Liver (tissue), 9 donors: ENCODE results near the gene RBM33. TPM values are rescaled to one million over a fixed set of nuclear protein-coding genes. Genes with fewer than 3 reads are reported as not detected.

Experiments
- DNase-seq: peaks from one replicate; pipeline ENCODE4 v3.0.0-alpha.2; 2017; ENCODE audit warnings: low spot score
- H3K27ac ChIP-seq, 2 donors: one replicate each; pipeline ENCODE4 v1.7.0; 2013; ENCODE audit warnings: inconsistent platforms in 2 of 2, low read length in 2 of 2, control low read depth in 1 of 2, low read depth in 1 of 2, mild to moderate bottlenecking in 1 of 2
- H3K27me3 ChIP-seq, 4 donors: one replicate each; pipeline versions ENCODE4 v1.6.1 to v1.7.0; 2013; ENCODE audit warnings: low read length in 3 of 4, inconsistent platforms in 1 of 4, mild to moderate bottlenecking in 1 of 4, moderate library complexity in 1 of 4; ENCODE audit not compliant: control insufficient read depth in 4 of 4, insufficient read depth in 4 of 4
- H3K36me3 ChIP-seq, 4 donors: one replicate each; pipeline versions ENCODE4 v1.6.1 to v1.7.0; 2013; ENCODE audit warnings: low read length in 3 of 4, mild to moderate bottlenecking in 3 of 4, low read depth in 1 of 4, moderate library complexity in 1 of 4; ENCODE audit not compliant: control insufficient read depth in 4 of 4, insufficient read depth in 3 of 4
- H3K4me1 ChIP-seq, 4 donors: one replicate each; pipeline versions ENCODE4 v1.6.1 to v1.7.0; 2013; ENCODE audit warnings: low read length in 3 of 4, mild to moderate bottlenecking in 3 of 4, moderate library complexity in 1 of 4; ENCODE audit not compliant: control insufficient read depth in 4 of 4, insufficient read depth in 4 of 4
- H3K4me3 ChIP-seq, 3 donors: one replicate each; pipeline versions ENCODE4 v1.6.1 to v1.7.0; 2013; ENCODE audit warnings: low read length in 3 of 3, control low read depth in 1 of 3, low read depth in 1 of 3, mild to moderate bottlenecking in 1 of 3
- H3K9ac ChIP-seq, 2 donors: one replicate each; pipeline ENCODE4 v1.7.0; 2013; ENCODE audit warnings: low read length in 2 of 2, mild to moderate bottlenecking in 2 of 2, moderate library complexity in 2 of 2, control low read depth in 1 of 2, low read depth in 1 of 2
- H3K9me3 ChIP-seq, 4 donors: one replicate each; pipeline versions ENCODE4 v1.6.1 to v1.7.0; 2013; ENCODE audit warnings: low read length in 3 of 4; ENCODE audit not compliant: control insufficient read depth in 4 of 4
- CTCF ChIP-seq: fragments of 150-350 bp; IDR thresholded peaks from 2 replicates; pipeline ENCODE4 v1.5.1; 2017; ENCODE audit warnings: improper control_type of control experiment, low read depth, low read length; ENCODE audit not compliant: missing input control
- EGR1 ChIP-seq, 2 donors: IDR thresholded peaks; 2 replicates each; pipeline ENCODE4 v1.6.1; 2016 to 2018; ENCODE audit warnings: antibody characterized with exemption in 2 of 2, low read depth in 2 of 2
- FOXA1 ChIP-seq: IDR thresholded peaks from 2 replicates; pipeline ENCODE4 v1.6.1; 2016; ENCODE audit warnings: antibody characterized with exemption
- FOXA2 ChIP-seq: IDR thresholded peaks from 2 replicates; pipeline ENCODE4 v1.6.1; 2016; ENCODE audit warnings: antibody characterized with exemption
- GABPA ChIP-seq, 2 donors: IDR thresholded peaks in 1 of 2; conservative IDR thresholded peaks in 1 of 2; 2 replicates each; pipeline ENCODE4 v1.6.1; 2016; ENCODE audit warnings: antibody characterized with exemption in 2 of 2, mild to moderate bottlenecking in 1 of 2, moderate library complexity in 1 of 2
- HNF4A ChIP-seq, 2 donors: conservative IDR thresholded peaks; 2 replicates each; pipeline ENCODE4 v1.6.1; 2016; ENCODE audit warnings: antibody characterized with exemption in 2 of 2, mild to moderate bottlenecking in 2 of 2
- HNF4G ChIP-seq: IDR thresholded peaks from 2 replicates; pipeline ENCODE4 v1.6.1; 2016; ENCODE audit warnings: antibody characterized with exemption
- JUND ChIP-seq, 2 donors: IDR thresholded peaks; 2 replicates each; pipeline ENCODE4 v1.6.1; 2016; ENCODE audit warnings: antibody characterized with exemption in 2 of 2
- NR2F2 ChIP-seq: IDR thresholded peaks from 2 replicates; pipeline ENCODE4 v1.6.1; 2016; ENCODE audit warnings: antibody characterized with exemption
- RAD21 ChIP-seq, 2 donors: IDR thresholded peaks; 2 replicates each; pipeline ENCODE4 v1.6.1; 2016; ENCODE audit warnings: antibody characterized with exemption in 2 of 2, mild to moderate bottlenecking in 2 of 2
- RXRA ChIP-seq, 2 donors: IDR thresholded peaks; 2 replicates each; pipeline ENCODE4 v1.6.1; 2017 to 2018; ENCODE audit warnings: antibody characterized with exemption in 2 of 2, mild to moderate bottlenecking in 1 of 2
- TAF1 ChIP-seq: conservative IDR thresholded peaks from 2 replicates; pipeline ENCODE4 v1.6.1; 2016; ENCODE audit warnings: antibody characterized with exemption, mild to moderate bottlenecking
- YY1 ChIP-seq: IDR thresholded peaks from 2 replicates; pipeline ENCODE4 v1.6.1; 2016; ENCODE audit warnings: antibody characterized with exemption, mild to moderate bottlenecking
- WGBS: extraction: QIAGEN DNeasy Blood & Tissue Kit; methylation state at CpG from one replicate; pipeline ENCODE4 v1.1.7; 2013; 5-methylcytosine and 5-hydroxymethylcytosine counted together
- polyA plus RNA-seq, 2 donors: library from polyadenylated mRNA; stranded (reverse) in 1 of 2; unstranded in 1 of 2; fragments of 200-250 nt in 1 of 2; fragments of >200 nt in 1 of 2; fragmentation: Nextera tagmentation in 1 of 2; extraction: Ambion mirVana in 1 of 2; gene quantifications; one replicate each; pipeline versions ENCODE4 v1.2.1 to v1.2.3, GENCODE V29; 2013 to 2015
- total RNA-seq, 2 donors: library from RNA; depleted of rRNA; stranded (reverse); fragments of >200 nt; gene quantifications; one replicate each; pipeline ENCODE4 v1.2.3, GENCODE V29; 2014
- TF ChIP-seq, protein P1 (sequence below): IDR thresholded peaks from 2 replicates; pipeline ENCODE4 v1.6.1; 2016; ENCODE audit warnings: antibody characterized with exemption
- TF ChIP-seq, protein P2 (sequence below): IDR thresholded peaks from 2 replicates; pipeline ENCODE4 v1.6.1; 2016; ENCODE audit warnings: antibody characterized with exemption
- TF ChIP-seq, protein P3 (sequence below): IDR thresholded peaks from 2 replicates; pipeline ENCODE4 v1.6.1; 2016; ENCODE audit warnings: antibody characterized with exemption
- donor health status: healthy.
- donor health status: healthy.
- donor health status: healthy.
- donor health status: healthy.
- donor health status: healthy.

Gene RBM33
- total and polyA plus RNA-seq, 4 donors, result 7.8 to 48.9 (median 28.2) TPM

DNA sequence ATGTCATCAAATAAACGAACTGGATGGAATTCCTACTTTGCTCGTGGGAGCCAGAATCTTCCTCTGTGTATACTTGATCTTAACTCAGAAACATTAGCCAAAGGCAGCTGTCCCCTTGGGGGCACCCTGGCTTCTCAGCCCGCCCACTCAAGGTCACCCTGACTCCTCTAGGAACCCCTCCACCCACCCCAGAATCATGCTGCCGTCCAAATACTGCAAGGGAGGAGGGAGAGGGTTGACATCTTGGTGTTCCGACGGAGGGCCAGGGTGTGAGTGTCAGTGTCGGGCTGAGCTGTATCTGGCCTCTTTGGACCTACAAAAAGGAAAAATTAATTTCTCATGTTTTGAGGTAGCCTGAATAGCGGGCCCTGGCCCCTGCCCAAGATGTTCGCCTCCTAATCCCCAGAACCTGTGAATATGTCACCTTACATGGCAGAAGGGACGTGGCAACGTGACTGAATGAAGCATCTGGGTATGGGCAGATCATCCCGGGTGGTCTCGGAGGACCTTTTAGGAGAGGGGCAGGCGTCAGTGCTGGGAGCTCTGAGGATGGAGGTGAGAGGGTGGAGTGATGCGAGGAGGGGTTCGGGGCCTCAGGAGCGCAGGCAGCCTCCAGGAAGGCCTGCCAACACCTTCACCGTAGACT, 40.5 kb upstream of the RBM33 start:
- no peak overlapping the region for H3K27ac ChIP-seq
- H3K36me3 ChIP-seq, result no peaks in the 10 kb centered on the region
- no peaks in the 10 kb centered on the region for H3K27me3 ChIP-seq
- TF ChIP-seq RAD21 (IDR thresholded peaks at IDR 0.05), result no peak
- TF ChIP-seq, protein P1, sequence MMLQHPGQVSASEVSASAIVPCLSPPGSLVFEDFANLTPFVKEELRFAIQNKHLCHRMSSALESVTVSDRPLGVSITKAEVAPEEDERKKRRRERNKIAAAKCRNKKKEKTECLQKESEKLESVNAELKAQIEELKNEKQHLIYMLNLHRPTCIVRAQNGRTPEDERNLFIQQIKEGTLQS, result no peak
- H3K9me3 ChIP-seq, result no peaks in the 10 kb centered on the region
- H3K4me1 ChIP-seq, result peaks cover 0 to 2% (median under 1%) of the 10 kb centered on the region in 4 donors
- no peak overlapping the region for H3K4me3 ChIP-seq
- WGBS, result 90% methylated on average over 18 of the region's 18 CpGs
- DNase-seq, result no peak
- H3K9ac ChIP-seq, result no peak overlapping the region

DNA sequence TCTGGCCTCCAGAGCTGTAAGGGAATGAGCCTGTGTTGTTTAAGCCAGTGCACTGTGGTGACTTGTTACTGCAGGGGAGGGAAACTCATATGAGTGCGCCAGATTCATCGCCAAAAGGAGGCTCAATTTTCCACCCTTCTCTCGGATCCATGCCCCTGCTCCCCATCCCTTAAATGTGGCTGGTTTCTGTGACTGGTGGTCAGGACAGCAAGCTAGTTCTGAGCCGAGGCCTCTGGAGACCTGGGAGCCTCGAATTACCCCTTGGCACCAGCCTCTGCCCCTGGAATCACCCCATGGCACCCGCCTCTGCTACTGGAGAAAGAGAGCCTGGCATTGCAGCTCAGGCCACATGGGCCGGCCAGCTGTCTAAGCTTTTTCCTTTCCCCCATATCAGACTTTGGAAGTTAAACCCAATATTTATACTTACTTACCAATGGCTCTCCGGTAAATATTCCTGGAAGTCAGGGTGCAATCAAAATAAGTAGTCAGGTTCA, 39.9 kb upstream of the RBM33 start:
- 83% methylated on average over 8 of the region's 8 CpGs for WGBS
- H3K27me3 ChIP-seq, result no peaks in the 10 kb centered on the region
- TF ChIP-seq HNF4A (conservative IDR thresholded peaks at IDR 0.05) (no peak), RAD21 (IDR thresholded peaks at IDR 0.05) (no peak), HNF4G (no peak), JUND (IDR thresholded peaks at IDR 0.05) (no peak), RXRA (IDR thresholded peaks at IDR 0.05) (no peak), NR2F2 (no peak), FOXA1 (no peak), YY1 (no peak), CTCF (no peak), FOXA2 (no peak), EGR1 (IDR thresholded peaks at IDR 0.05; ENCODE audit: low read depth in 2 of 2) (no peak), GABPA (IDR thresholded peaks at IDR 0.05 in 1 of 2, conservative IDR thresholded peaks at IDR 0.05 in 1 of 2) (no peak)
- TF ChIP-seq, protein P1, result no peak
- no peak overlapping the region for H3K9ac ChIP-seq
- no peak for DNase-seq
- H3K9me3 ChIP-seq, result no peaks in the 10 kb centered on the region
- H3K4me1 ChIP-seq, result no peaks in the 10 kb centered on the region
- H3K27ac ChIP-seq, result no peak overlapping the region
- H3K36me3 ChIP-seq, result no peaks in the 10 kb centered on the region
- H3K4me3 ChIP-seq, result no peak overlapping the region

- no peaks in the 10 kb centered on the region for H3K27me3 ChIP-seq
- TF ChIP-seq, protein P2, sequence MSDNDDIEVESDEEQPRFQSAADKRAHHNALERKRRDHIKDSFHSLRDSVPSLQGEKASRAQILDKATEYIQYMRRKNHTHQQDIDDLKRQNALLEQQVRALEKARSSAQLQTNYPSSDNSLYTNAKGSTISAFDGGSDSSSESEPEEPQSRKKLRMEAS, result no peak
- TF ChIP-seq, protein P1, result no peak
- TF ChIP-seq FOXA2 (no peak), YY1 (no peak), GABPA (IDR thresholded peaks at IDR 0.05 in 1 of 2, conservative IDR thresholded peaks at IDR 0.05 in 1 of 2) (no peak), HNF4G (no peak), NR2F2 (no peak), TAF1 (no peak)
- TF ChIP-seq, protein P3, sequence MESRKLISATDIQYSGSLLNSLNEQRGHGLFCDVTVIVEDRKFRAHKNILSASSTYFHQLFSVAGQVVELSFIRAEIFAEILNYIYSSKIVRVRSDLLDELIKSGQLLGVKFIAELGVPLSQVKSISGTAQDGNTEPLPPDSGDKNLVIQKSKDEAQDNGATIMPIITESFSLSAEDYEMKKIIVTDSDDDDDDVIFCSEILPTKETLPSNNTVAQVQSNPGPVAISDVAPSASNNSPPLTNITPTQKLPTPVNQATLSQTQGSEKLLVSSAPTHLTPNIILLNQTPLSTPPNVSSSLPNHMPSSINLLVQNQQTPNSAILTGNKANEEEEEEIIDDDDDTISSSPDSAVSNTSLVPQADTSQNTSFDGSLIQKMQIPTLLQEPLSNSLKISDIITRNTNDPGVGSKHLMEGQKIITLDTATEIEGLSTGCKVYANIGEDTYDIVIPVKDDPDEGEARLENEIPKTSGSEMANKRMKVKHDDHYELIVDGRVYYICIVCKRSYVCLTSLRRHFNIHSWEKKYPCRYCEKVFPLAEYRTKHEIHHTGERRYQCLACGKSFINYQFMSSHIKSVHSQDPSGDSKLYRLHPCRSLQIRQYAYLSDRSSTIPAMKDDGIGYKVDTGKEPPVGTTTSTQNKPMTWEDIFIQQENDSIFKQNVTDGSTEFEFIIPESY, result no peak
- H3K9ac ChIP-seq, result no peak overlapping the region
- H3K4me3 ChIP-seq, result no peak overlapping the region
- WGBS, result 95% methylated on average over 12 of the region's 12 CpGs
- no peaks in the 10 kb centered on the region for H3K9me3 ChIP-seq
- no peaks in the 10 kb centered on the region for H3K36me3 ChIP-seq
- H3K4me1 ChIP-seq, result no peaks in the 10 kb centered on the region
- DNase-seq, result no peak
- no peak overlapping the region for H3K27ac ChIP-seq
Observed at GRCh38 chr7:155609185-155609584, 35.3 kb upstream of the RBM33 start.
